Glutamatergic neuron (in vitro differentiated cells): ENCODE measurements around the gene PLG. TPM values are rescaled to one million over a fixed set of nuclear protein-coding genes. Genes with fewer than 3 reads are reported as not detected.
"Not testable (repeated sequence)": the region's sequence is repeated elsewhere in the genome, so short reads cannot be mapped to it uniquely, and the experiment has no call there.

Experiments
- DNase-seq: peaks from one replicate; pipeline ENCODE4 v3.0.0; 2022
- H3K27ac Mint-ChIP-seq: one replicate; pipeline ENCODE4 v1.8.0; 2020; ENCODE audit warnings: mild to moderate bottlenecking, mixed read lengths, inconsistent platforms; ENCODE audit not compliant: unreplicated experiment
- H3K27me3 Mint-ChIP-seq: one replicate; pipeline ENCODE4 v1.8.0; 2020; ENCODE audit warnings: mild to moderate bottlenecking, moderate library complexity, mixed read lengths, inconsistent platforms; ENCODE audit not compliant: unreplicated experiment
- H3K36me3 Mint-ChIP-seq: one replicate; pipeline ENCODE4 v1.8.0; 2020; ENCODE audit warnings: mild to moderate bottlenecking, mixed read lengths, inconsistent platforms; ENCODE audit not compliant: unreplicated experiment
- H3K4me1 Mint-ChIP-seq: one replicate; pipeline ENCODE4 v1.8.0; 2020; ENCODE audit warnings: mild to moderate bottlenecking, low read depth, mixed read lengths, inconsistent platforms; ENCODE audit not compliant: unreplicated experiment
- H3K4me3 Mint-ChIP-seq: one replicate; pipeline ENCODE4 v1.8.0; 2020; ENCODE audit warnings: mild to moderate bottlenecking, mixed read lengths, inconsistent platforms; ENCODE audit not compliant: unreplicated experiment
- H3K9me3 Mint-ChIP-seq: one replicate; pipeline ENCODE4 v1.8.0; 2020; ENCODE audit warnings: mild to moderate bottlenecking, moderate library complexity, mixed read lengths, inconsistent platforms; ENCODE audit not compliant: unreplicated experiment
- total RNA-seq: library from RNA; stranded (reverse); fragmentation: NEBNext Ultra II Directional; extraction: Animal tissue kit (Norgen Biotek cat#: 25700); gene quantifications from one replicate; pipeline ENCODE4 v1.2.1, GENCODE V29; 2021; ENCODE audit not compliant: unreplicated experiment
- TF ChIP-seq, protein P1 (sequence below): fragments of 200-600 bp; sonication (generic); IDR thresholded peaks from one replicate; pipeline ENCODE4 v1.5.0; 2021; ENCODE audit not compliant: partially characterized antibody, unreplicated experiment

Gene PLG
- total RNA-seq, 1 donor from 2014 or later: not detected

DNA sequence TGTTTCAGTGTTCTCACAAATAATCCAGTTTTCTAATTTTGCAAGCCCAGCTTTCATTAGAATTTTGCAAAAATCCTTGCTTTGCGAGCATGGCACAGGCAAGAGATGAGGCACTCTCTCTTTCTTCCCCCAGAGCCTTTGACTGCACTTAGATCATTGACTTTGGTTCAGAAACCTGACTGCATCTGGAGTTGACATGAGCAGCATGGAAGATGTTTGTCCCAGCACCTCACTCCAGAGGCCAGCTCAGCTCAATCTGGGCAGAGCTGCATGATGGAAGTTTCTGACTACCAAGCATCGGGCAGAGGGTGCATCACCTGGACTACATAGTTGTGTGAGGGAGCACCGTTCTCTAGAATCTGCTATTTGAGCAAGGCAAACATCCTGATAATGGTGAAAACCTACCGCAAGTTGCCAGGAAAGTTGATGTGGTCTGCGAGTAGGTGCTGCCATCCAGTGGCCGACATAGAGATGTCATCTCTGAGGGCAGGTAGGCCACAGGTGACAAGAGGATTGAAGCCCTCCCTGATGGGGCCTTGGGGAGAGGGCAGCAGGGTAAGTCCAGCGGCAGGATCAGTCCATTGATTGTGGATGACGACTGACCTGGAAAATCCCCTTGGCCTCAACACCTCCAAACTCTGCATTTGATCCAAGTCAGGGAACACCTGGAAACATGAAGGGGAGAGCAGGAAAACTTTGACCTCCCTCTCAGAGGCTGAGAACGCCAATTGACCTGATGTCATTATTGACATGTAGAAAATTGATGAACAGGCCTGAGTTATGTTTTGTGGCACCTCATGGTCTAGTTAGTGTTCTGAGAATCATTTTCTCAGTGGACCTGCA is 34.2 kb upstream of the PLG start:
- H3K9me3 Mint-ChIP-seq: no peaks in the 10 kb centered on the region
- H3K4me3 Mint-ChIP-seq: no peak overlapping the region
- H3K27ac Mint-ChIP-seq: no peak overlapping the region
- no peak for DNase-seq
- TF ChIP-seq, protein P1, sequence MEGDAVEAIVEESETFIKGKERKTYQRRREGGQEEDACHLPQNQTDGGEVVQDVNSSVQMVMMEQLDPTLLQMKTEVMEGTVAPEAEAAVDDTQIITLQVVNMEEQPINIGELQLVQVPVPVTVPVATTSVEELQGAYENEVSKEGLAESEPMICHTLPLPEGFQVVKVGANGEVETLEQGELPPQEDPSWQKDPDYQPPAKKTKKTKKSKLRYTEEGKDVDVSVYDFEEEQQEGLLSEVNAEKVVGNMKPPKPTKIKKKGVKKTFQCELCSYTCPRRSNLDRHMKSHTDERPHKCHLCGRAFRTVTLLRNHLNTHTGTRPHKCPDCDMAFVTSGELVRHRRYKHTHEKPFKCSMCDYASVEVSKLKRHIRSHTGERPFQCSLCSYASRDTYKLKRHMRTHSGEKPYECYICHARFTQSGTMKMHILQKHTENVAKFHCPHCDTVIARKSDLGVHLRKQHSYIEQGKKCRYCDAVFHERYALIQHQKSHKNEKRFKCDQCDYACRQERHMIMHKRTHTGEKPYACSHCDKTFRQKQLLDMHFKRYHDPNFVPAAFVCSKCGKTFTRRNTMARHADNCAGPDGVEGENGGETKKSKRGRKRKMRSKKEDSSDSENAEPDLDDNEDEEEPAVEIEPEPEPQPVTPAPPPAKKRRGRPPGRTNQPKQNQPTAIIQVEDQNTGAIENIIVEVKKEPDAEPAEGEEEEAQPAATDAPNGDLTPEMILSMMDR: peak; percentile 45
- H3K27me3 Mint-ChIP-seq: no peaks in the 10 kb centered on the region
- H3K4me1 Mint-ChIP-seq: no peaks in the 10 kb centered on the region
- no peaks in the 10 kb centered on the region for H3K36me3 Mint-ChIP-seq

- no peak for DNase-seq
- Mint-ChIP-seq H3K9me3 (no peaks in the 10 kb centered on the region), H3K4me3 (no peak overlapping the region), H3K4me1 (no peaks in the 10 kb centered on the region), H3K27ac (no peak overlapping the region), H3K36me3 (no peaks in the 10 kb centered on the region), H3K27me3 (no peaks in the 10 kb centered on the region)
- TF ChIP-seq, protein P1: no peak
Measured at GRCh38 chr6:160668589-160668988, 33.5 kb upstream of the PLG start.

DNA sequence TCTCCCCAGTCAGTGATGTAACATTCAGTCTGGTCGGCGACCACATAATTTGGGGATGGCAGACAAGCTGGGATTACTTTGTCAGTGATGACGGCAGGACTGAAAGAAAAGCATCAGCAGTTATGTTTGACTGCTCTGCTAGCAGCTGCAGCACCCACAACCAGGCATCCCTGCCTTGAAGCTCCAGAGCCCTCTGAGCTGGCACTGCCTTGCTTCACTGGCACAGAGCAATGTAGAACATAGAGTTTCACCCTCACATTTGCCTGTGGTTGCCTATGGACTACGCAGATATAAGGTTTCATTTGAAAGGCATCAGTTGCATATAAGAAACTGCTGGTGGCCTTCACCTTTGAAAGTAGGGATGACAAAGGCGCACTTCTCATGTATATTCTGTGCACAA is 25.6 kb upstream of the PLG start:
- H3K9me3 Mint-ChIP-seq, DNase-seq, H3K4me3 Mint-ChIP-seq, H3K36me3 Mint-ChIP-seq, H3K27me3 Mint-ChIP-seq, H3K4me1 Mint-ChIP-seq, H3K27ac Mint-ChIP-seq: not testable (repeated sequence)

DNA sequence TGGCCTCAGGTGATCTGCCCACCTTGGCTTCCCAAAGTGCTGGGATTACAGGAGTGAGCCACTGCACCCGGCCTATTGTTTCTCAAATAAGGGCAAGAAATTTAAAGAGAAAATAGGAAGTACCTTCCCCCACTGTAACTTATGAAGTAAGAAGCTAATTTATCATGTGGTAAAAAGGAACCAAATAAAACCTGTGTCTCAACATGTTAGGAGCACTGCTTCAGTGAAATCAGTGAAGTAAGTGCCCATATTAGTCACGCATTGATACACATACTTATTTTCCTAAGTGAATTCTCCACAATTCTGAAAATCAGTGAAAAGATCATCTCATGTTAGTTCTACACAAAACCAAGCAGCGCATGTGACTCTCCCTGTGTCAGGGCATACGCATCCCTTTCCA is 23.8 kb upstream of the PLG start:
- H3K4me1 Mint-ChIP-seq: no peaks in the 10 kb centered on the region
- no peak for DNase-seq
- no peaks in the 10 kb centered on the region for H3K36me3 Mint-ChIP-seq
- TF ChIP-seq, protein P1: no peak
- no peaks in the 10 kb centered on the region for H3K9me3 Mint-ChIP-seq
- peaks cover 3% of the 10 kb centered on the region for H3K27me3 Mint-ChIP-seq
- H3K4me3 Mint-ChIP-seq: no peak overlapping the region
- H3K27ac Mint-ChIP-seq: no peak overlapping the region

GRCh38 chr6:160678744-160679401 is 23.2 kb upstream of the PLG start:
- H3K36me3 Mint-ChIP-seq: no peaks in the 10 kb centered on the region
- peak; percentile 41 for DNase-seq
- TF ChIP-seq, protein P1: no peak
- H3K27me3 Mint-ChIP-seq: peaks cover 4% of the 10 kb centered on the region
- H3K4me3 Mint-ChIP-seq: peak overlapping the region; percentile 89
- H3K4me1 Mint-ChIP-seq: no peaks in the 10 kb centered on the region
- H3K9me3 Mint-ChIP-seq: peaks cover 2% of the 10 kb centered on the region
- no peak overlapping the region for H3K27ac Mint-ChIP-seq
